GM12873 (cell line): ENCODE data around the gene GNRH2.

ENCODE experiments used
- CTCF ChIP-seq: IDR thresholded peaks from 2 replicates; pipeline ENCODE4 v1.5.1; 2012; ENCODE audit warnings: low read depth, mild to moderate bottlenecking, moderate library complexity, low read length, control low read depth; ENCODE audit not compliant: insufficient read depth; ENCODE audit errors: missing control alignments

The GNRH2 gene

GRCh38 chr20:3082955-3083952 lies 39.8 kb downstream of the GNRH2 start:
- TF ChIP-seq CTCF = no peak

GRCh38 chr20:3084283-3084985 lies 41.0 kb downstream of the GNRH2 start, which contains the start of gene AVP:
Gene AVP (minus strand): TSS chr20:3084724. CDS start chr20:3084674, 50 bp downstream.
- TF ChIP-seq CTCF = no peak

- TF ChIP-seq CTCF = no peak
Measured at GRCh38 chr20:3084986-3085360, 41.6 kb downstream of the GNRH2 start.

GRCh38 chr20:3085571-3086072 lies 42.2 kb downstream of the GNRH2 start:
- TF ChIP-seq CTCF = no peak

GRCh38 chr20:3088031-3088430 lies 44.6 kb downstream of the GNRH2 start:
- no peak for TF ChIP-seq CTCF

- no peak for TF ChIP-seq CTCF
Measured at GRCh38 chr20:3090565-3090964, 47.1 kb downstream of the GNRH2 start.
